ENCODE measurements around the gene GEMIN7. TPM values are rescaled to one million over a fixed set of nuclear protein-coding genes. Genes with fewer than 3 reads are reported as not detected.
A peak's percentile ranks its signal among the peaks of the same experiment; 100 is the strongest.

Gene GEMIN7
- total and polyA plus RNA-seq, 2 of the 13 experiments (the other 11 are each of a cell fraction or from before 2014, with no cell fraction given), result 24.1 to 30.6 TPM

- no peak for TF ChIP-seq ZNF280D (CRISPR knock-in tag; IDR thresholded peaks at IDR 0.05)
- no peak for TF ChIP-seq NKX3-1 (CRISPR knock-in tag; IDR thresholded peaks at IDR 0.05)
- TF ChIP-seq THRA (CRISPR knock-in tag; IDR thresholded peaks at IDR 0.05; ENCODE audit: borderline replicate concordance), result peak; percentile 75
- peak; percentile 61; the same call in 1 of the 2 replicates for TF ChIP-seq ZNF136 (CRISPR knock-in tag; IDR thresholded peaks at IDR 0.05; ENCODE audit: low read depth)
- no peak for TF ChIP-seq ATF1 (CRISPR knock-in tag; IDR thresholded peaks at IDR 0.05)
- TF ChIP-seq FOXP4 (CRISPR knock-in tag; IDR thresholded peaks at IDR 0.05), result peak; percentile 94
- no peak for TF ChIP-seq MAF1 (CRISPR knock-in tag; IDR thresholded peaks at IDR 0.05; ENCODE audit: borderline replicate concordance)
- TF ChIP-seq MTF1 (CRISPR knock-in tag; IDR thresholded peaks at IDR 0.05), result no peak
- peak; percentile 47; the same call in 1 of the 2 replicates for TF ChIP-seq ZNF362 (CRISPR knock-in tag; IDR thresholded peaks at IDR 0.05; ENCODE audit: borderline replicate concordance)
- peak; percentile 82 for TF ChIP-seq MNT (IDR thresholded peaks at IDR 0.05)
- TF ChIP-seq ZNF749 (CRISPR knock-in tag; IDR thresholded peaks at IDR 0.05; ENCODE audit: borderline replicate concordance), result no peak
- no peak for TF ChIP-seq HNRNPK (IDR thresholded peaks at IDR 0.05; ENCODE audit: low read depth, low read length, poor library complexity, severe bottlenecking)
- no peak for TF ChIP-seq XRCC5 (optimal IDR thresholded peaks at IDR 0.05; ENCODE audit: low read length)
- TF ChIP-seq ZNF772 (CRISPR knock-in tag; IDR thresholded peaks at IDR 0.05), result no peak
- TF ChIP-seq USF2 (IDR thresholded peaks at IDR 0.05; ENCODE audit: low read depth, low read length), result no peak
- TF ChIP-seq USF2 (CRISPR knock-in tag; IDR thresholded peaks at IDR 0.05; ENCODE audit: borderline replicate concordance), result no peak
- TF ChIP-seq EED (CRISPR knock-in tag; IDR thresholded peaks at IDR 0.05), result no peak
- no peak for TF ChIP-seq ZNF678 (CRISPR knock-in tag; IDR thresholded peaks at IDR 0.05)
These were observed 33.2 kb upstream of the GEMIN7 start (continued) for GRCh38 chr19:45045671-45046353.
